Measurements from ENCODE around the gene MYMX. TPM values are rescaled to one million over a fixed set of nuclear protein-coding genes. Genes with fewer than 3 reads are reported as not detected.

Gene MYMX
- total RNA-seq, 6 experiments from 2014 or later: not detected

DNA sequence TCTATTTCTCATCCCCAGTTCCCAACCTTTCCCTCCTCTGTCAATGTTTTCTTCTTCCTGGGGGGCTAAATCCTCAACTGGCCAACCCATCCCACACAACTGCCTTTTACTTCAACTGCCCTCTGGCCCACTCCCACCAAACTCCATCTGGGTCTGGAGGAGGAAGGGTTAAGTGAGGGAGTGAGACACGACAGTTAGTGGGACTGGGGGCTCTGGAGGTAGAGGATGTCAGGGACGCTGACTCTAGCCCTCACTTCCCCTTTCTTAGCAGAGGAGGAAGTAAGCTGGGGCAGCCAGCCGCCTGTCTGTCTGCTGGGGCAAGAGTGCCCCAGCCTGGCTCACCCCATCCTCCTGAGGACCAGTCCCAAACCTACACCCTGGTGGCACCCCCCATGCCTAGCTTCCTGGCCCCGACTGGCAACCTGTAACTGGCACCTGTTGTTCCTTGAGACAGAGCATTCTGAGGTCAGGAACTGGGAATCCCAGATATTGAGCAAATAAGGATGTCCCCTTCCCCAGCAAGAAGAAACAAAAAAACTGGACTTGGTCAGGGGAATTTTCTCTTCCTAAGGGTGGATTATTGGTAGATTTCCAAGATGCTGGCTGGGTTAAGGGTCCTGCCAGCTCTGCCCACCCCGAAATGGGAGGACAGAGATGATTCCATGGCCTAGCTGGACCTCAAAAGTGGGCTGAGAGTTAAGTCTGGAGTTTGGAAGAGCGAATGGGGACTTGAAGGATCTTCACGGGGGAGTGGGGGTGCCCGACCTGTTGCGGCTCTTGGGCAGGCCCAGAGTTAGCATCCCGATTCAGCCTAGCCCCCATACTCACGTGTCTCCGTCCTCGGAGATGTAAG lies 47.7 kb downstream of the MYMX start:
- no peaks in the 10 kb centered on the region for H3K9me3 ChIP-seq
- no peaks in the 10 kb centered on the region for H3K27me3 ChIP-seq
- peaks cover 0 to 16% (median 7%) of the 10 kb centered on the region in 4 donors for H3K4me1 ChIP-seq
- DNase-seq (peak; percentile 58 to 77 (median 61)), ATAC-seq (peak; percentile 4 to 21 (median 8))
- TF ChIP-seq CTCF (IDR thresholded peaks at IDR 0.05): no peak
- TF ChIP-seq POLR2A (IDR thresholded peaks at IDR 0.05): no peak
- 8% methylated on average over 9 of the region's 13 CpGs for whole genome bisulfite sequencing (ENCODE audit: insufficient coverage, low coverage, low lambda C conversion rate, missing lambda C conversion rate)
- intact Hi-C loops (cut with DNase I): loop anchor here (5.0 kb wide), 1 partner anchor 73 kb away; no protein-coding TSS in a partner anchor
- peak overlapping the region; percentile 67 to 97 (median 86) for H3K4me3 ChIP-seq
- H3K27ac ChIP-seq: peak overlapping the region; percentile 58 to 88 (median 81)
- peaks cover 0 to 8% (median 0%) of the 10 kb centered on the region in 4 donors for H3K36me3 ChIP-seq

- no peaks in the 10 kb centered on the region for H3K27me3 ChIP-seq
- H3K4me1 ChIP-seq: peaks cover 0 to 16% (median 7%) of the 10 kb centered on the region in 4 donors
- peak within 1 kb of the TSS; percentile 58 to 88 (median 81) for H3K27ac ChIP-seq
- 1% methylated on average over 12 of the region's 72 CpGs for WGBS (ENCODE audit: insufficient coverage, low coverage, low lambda C conversion rate, missing lambda C conversion rate)
- H3K9me3 ChIP-seq: no peaks in the 10 kb centered on the region
- intact Hi-C loops (cut with DNase I): loop anchor here (5.0 kb wide), 1 partner anchor 72 kb away; no protein-coding TSS in a partner anchor
- DNase-seq: peak; percentile 97 to 99 (median 98)
- TF ChIP-seq CTCF (IDR thresholded peaks at IDR 0.05): peak; percentile 13 to 24 (median 18)
- TF ChIP-seq POLR2A (IDR thresholded peaks at IDR 0.05): peak; percentile 94
- ATAC-seq: peak; percentile 82 to 95 (median 92)
- peaks cover 0 to under 1% (median 0%) of the 10 kb centered on the region in 4 donors for H3K36me3 ChIP-seq
- H3K4me3 ChIP-seq: peak within 1 kb of the TSS; percentile 67 to 97 (median 86)
Observed at GRCh38 chr6:44265007-44265721, 48.4 kb downstream of the MYMX start, which contains the start of gene NFKBIE. Gene NFKBIE (minus strand): TSS chr6:44265551. CDS start chr6:44265346, 205 bp downstream.

- Histone ChIP-seq H3K4me1 (peaks cover 0 to 16% (median 7%) of the 10 kb centered on the region in 4 donors), H3K27me3 (no peaks in the 10 kb centered on the region), H3K9me3 (no peaks in the 10 kb centered on the region), H3K36me3 (no peaks in the 10 kb centered on the region), H3K4me3 (peak overlapping the region in 2 of 3 donors; percentile 67 to 97), H3K27ac (peak overlapping the region; percentile 58 to 88 (median 81))
- no peak for ATAC-seq
- intact Hi-C loops (cut with DNase I): loop anchor here (5.0 kb wide), 1 partner anchor 72 kb away; no protein-coding TSS in a partner anchor
- peak in 1 of 3 donors; percentile 51 for DNase-seq
- no peak for TF ChIP-seq POLR2A (IDR thresholded peaks at IDR 0.05)
- no peak for TF ChIP-seq CTCF (IDR thresholded peaks at IDR 0.05)
- 60% methylated on average over 16 of the region's 17 CpGs for WGBS (ENCODE audit: insufficient coverage, low coverage, low lambda C conversion rate, missing lambda C conversion rate)
Observed at GRCh38 chr6:44265722-44266233, 49.1 kb downstream of the MYMX start.

DNA sequence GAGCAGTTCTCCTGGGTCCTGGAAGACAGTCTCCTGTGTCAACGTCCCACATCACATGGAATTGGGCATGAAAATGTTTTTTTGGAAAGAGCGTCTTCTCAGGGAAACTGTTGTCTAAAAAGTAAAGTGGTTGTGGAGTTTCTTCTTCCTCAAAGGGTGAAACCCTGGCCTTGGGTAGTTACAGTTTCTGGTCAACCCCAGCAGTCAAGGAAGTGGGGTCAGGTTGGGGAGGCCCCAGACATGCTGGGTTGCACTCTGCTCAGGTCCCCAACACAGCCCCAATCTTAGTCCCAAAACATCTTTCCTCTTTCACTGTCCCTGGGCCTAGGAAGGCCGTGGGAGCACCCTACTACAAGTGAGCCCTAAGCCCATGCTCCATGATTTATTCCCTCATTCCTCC lies 49.6 kb downstream of the MYMX start:
- TF ChIP-seq POLR2A (IDR thresholded peaks at IDR 0.05) (no peak), CTCF (IDR thresholded peaks at IDR 0.05) (no peak)
- H3K4me1 ChIP-seq: peaks cover 0 to 16% (median 7%) of the 10 kb centered on the region in 4 donors
- no peaks in the 10 kb centered on the region for H3K36me3 ChIP-seq
- no peak overlapping the region for H3K27ac ChIP-seq
- intact Hi-C loops (cut with DNase I): loop anchor here (5.0 kb wide), 1 partner anchor 71 kb away; no protein-coding TSS in a partner anchor
- no peak for ATAC-seq
- no peaks in the 10 kb centered on the region for H3K27me3 ChIP-seq
- WGBS (ENCODE audit: insufficient coverage, low coverage, low lambda C conversion rate, missing lambda C conversion rate): 73% methylated on average over 3 of the region's 3 CpGs
- peak in 1 of 3 donors; percentile 14 for DNase-seq
- no peaks in the 10 kb centered on the region for H3K9me3 ChIP-seq
- no peak overlapping the region for H3K4me3 ChIP-seq

Data from right lobe of liver (tissue), 6 donors.